ENCODE measurements around the gene PRKG1.

DNA sequence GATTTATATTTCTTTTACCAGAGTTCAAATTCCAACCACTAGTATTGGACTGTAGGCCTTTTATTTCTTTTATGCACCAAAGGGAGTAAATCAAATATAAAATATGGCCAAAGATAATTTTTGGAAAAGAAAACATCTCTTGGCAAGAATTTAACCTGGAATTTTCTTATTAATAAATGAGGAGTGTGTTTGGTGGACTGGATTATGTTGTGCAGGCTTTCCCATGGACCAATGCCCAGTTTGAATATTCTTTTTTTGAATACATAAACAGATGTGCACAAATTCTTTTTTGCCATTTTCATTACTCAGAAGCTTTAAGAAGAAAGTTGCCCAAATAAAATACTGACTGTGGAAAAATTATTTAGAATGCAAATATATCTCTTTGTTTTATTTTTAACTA lies 22.1 kb upstream of the PRKG1 start:
- TF ChIP-seq SIN3A (IDR thresholded peaks at IDR 0.05; ENCODE audit: borderline replicate concordance, insufficient read depth, low read length) (no peak), POLR2AphosphoS5 (IDR thresholded peaks at IDR 0.05; ENCODE audit: low read depth, low read length) (no peak), FOXP2 (optimal IDR thresholded peaks at IDR 0.05; ENCODE audit: borderline replicate concordance, extremely low read depth, extremely low read length, insufficient read depth) (no peak), TAF1 (IDR thresholded peaks at IDR 0.05; ENCODE audit: borderline replicate concordance, insufficient read depth, low read length) (no peak)
- TF ChIP-seq, protein P1, sequence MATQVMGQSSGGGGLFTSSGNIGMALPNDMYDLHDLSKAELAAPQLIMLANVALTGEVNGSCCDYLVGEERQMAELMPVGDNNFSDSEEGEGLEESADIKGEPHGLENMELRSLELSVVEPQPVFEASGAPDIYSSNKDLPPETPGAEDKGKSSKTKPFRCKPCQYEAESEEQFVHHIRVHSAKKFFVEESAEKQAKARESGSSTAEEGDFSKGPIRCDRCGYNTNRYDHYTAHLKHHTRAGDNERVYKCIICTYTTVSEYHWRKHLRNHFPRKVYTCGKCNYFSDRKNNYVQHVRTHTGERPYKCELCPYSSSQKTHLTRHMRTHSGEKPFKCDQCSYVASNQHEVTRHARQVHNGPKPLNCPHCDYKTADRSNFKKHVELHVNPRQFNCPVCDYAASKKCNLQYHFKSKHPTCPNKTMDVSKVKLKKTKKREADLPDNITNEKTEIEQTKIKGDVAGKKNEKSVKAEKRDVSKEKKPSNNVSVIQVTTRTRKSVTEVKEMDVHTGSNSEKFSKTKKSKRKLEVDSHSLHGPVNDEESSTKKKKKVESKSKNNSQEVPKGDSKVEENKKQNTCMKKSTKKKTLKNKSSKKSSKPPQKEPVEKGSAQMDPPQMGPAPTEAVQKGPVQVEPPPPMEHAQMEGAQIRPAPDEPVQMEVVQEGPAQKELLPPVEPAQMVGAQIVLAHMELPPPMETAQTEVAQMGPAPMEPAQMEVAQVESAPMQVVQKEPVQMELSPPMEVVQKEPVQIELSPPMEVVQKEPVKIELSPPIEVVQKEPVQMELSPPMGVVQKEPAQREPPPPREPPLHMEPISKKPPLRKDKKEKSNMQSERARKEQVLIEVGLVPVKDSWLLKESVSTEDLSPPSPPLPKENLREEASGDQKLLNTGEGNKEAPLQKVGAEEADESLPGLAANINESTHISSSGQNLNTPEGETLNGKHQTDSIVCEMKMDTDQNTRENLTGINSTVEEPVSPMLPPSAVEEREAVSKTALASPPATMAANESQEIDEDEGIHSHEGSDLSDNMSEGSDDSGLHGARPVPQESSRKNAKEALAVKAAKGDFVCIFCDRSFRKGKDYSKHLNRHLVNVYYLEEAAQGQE (IDR thresholded peaks at IDR 0.05; ENCODE audit: insufficient read depth in 1 of 2, low read depth in 2 of 2, low read length in 2 of 2) = no peak
